Ishikawa (cell line): ENCODE measurements around the gene TCF7.

ENCODE experiments used
- EGR1 ChIP-seq: IDR thresholded peaks from 2 replicates; pipeline ENCODE4 v1.6.1; 2012
- EP300 ChIP-seq: IDR thresholded peaks from 2 replicates; pipeline ENCODE4 v1.6.1; 2012; ENCODE audit warnings: borderline replicate concordance
- MAX ChIP-seq: IDR thresholded peaks from 2 replicates; pipeline ENCODE4 v1.6.1; 2012
- REST ChIP-seq: IDR thresholded peaks from 2 replicates; pipeline ENCODE4 v1.6.1; 2012; ENCODE audit warnings: low read depth, mild to moderate bottlenecking
- TEAD4 ChIP-seq: IDR thresholded peaks from 2 replicates; pipeline ENCODE4 v1.6.1; 2012

GRCh38 chr5:134142806-134143205, 28.3 kb downstream of the TCF7 start:
- TF ChIP-seq REST (no peak), EGR1 (no peak), MAX (no peak), EP300 (no peak), TEAD4 (no peak)
